ENCODE results near the gene YRDC. TPM values are rescaled to one million over a fixed set of nuclear protein-coding genes. Genes with fewer than 3 reads are reported as not detected.
"Not testable (repeated sequence)": the region's sequence is repeated elsewhere in the genome, so short reads cannot be mapped to it uniquely, and the experiment has no call there.

The YRDC gene
- polyA plus RNA-seq, 2 donors, result 8.9 to 15.6 TPM

GRCh38 chr1:37778654-37779053, 29.4 kb downstream of the YRDC start:
- Histone ChIP-seq H3K27me3 (ENCODE audit: control insufficient read depth in 1 of 2, insufficient read depth in 2 of 2, low read length in 2 of 2) (no peaks in the 10 kb centered on the region), H3K36me3 (ENCODE audit: control insufficient read depth in 2 of 2, insufficient read depth in 2 of 2, low read length in 1 of 2) (no peaks in the 10 kb centered on the region), H3K4me1 (ENCODE audit: control insufficient read depth in 2 of 2, insufficient read depth in 2 of 2, low read length in 1 of 2) (no peaks in the 10 kb centered on the region), H3K4me3 (ENCODE audit: low read depth in 1 of 2, low read length in 2 of 2) (no peak overlapping the region), H3K9me3 (ENCODE audit: control insufficient read depth in 2 of 2, insufficient read depth in 1 of 2, low read depth in 1 of 2, low read length in 1 of 2) (peaks cover 0 to 2% of the 10 kb centered on the region in 2 donors), H3K27ac (ENCODE audit: low read depth in 2 of 2, low read length in 1 of 2) (no peak overlapping the region)
- 79 to 81% methylated on average over 3 of the region's 3 CpGs for WGBS, 2 donors

- H3K4me1 ChIP-seq (ENCODE audit: control insufficient read depth in 2 of 2, insufficient read depth in 2 of 2, low read length in 1 of 2), result no peaks in the 10 kb centered on the region
- no peaks in the 10 kb centered on the region for H3K27me3 ChIP-seq (ENCODE audit: control insufficient read depth in 1 of 2, insufficient read depth in 2 of 2, low read length in 2 of 2)
- 60 to 68% methylated on average over 4 of the region's 4 CpGs for WGBS, 2 donors
- H3K9me3 ChIP-seq (ENCODE audit: control insufficient read depth in 2 of 2, insufficient read depth in 1 of 2, low read depth in 1 of 2, low read length in 1 of 2), result peaks cover 0 to 6% of the 10 kb centered on the region in 2 donors
- H3K27ac ChIP-seq (ENCODE audit: low read depth in 2 of 2, low read length in 1 of 2), result no peak overlapping the region
- no peaks in the 10 kb centered on the region for H3K36me3 ChIP-seq (ENCODE audit: control insufficient read depth in 2 of 2, insufficient read depth in 2 of 2, low read length in 1 of 2)
- no peak overlapping the region for H3K4me3 ChIP-seq (ENCODE audit: low read depth in 1 of 2, low read length in 2 of 2)
These were observed 31.0 kb downstream of the YRDC start for GRCh38 chr1:37776946-37777516.

- H3K27ac ChIP-seq (ENCODE audit: low read depth in 2 of 2, low read length in 1 of 2); H3K9me3 ChIP-seq (ENCODE audit: control insufficient read depth in 2 of 2, insufficient read depth in 1 of 2, low read depth in 1 of 2, low read length in 1 of 2); H3K27me3 ChIP-seq (ENCODE audit: control insufficient read depth in 1 of 2, insufficient read depth in 2 of 2, low read length in 2 of 2); H3K36me3 ChIP-seq (ENCODE audit: control insufficient read depth in 2 of 2, insufficient read depth in 2 of 2, low read length in 1 of 2); H3K4me3 ChIP-seq (ENCODE audit: low read depth in 1 of 2, low read length in 2 of 2); H3K4me1 ChIP-seq (ENCODE audit: control insufficient read depth in 2 of 2, insufficient read depth in 2 of 2, low read length in 1 of 2): not testable (repeated sequence)
These were observed 36.6 kb downstream of the YRDC start for GRCh38 chr1:37771440-37771839.

GRCh38 chr1:37767488-37767887, 40.5 kb downstream of the YRDC start:
- WGBS, 2 donors, result 16 to 24% methylated on average over 2 of the region's 2 CpGs
- Histone ChIP-seq H3K4me1 (ENCODE audit: control insufficient read depth in 2 of 2, insufficient read depth in 2 of 2, low read length in 1 of 2) (peaks cover 3 to 5% of the 10 kb centered on the region in 2 donors), H3K27ac (ENCODE audit: low read depth in 2 of 2, low read length in 1 of 2) (no peak overlapping the region), H3K9me3 (ENCODE audit: control insufficient read depth in 2 of 2, insufficient read depth in 1 of 2, low read depth in 1 of 2, low read length in 1 of 2) (peaks cover 0 to 2% of the 10 kb centered on the region in 2 donors), H3K4me3 (ENCODE audit: low read depth in 1 of 2, low read length in 2 of 2) (no peak overlapping the region), H3K27me3 (ENCODE audit: control insufficient read depth in 1 of 2, insufficient read depth in 2 of 2, low read length in 2 of 2) (peaks cover 5 to 9% of the 10 kb centered on the region in 2 donors), H3K36me3 (ENCODE audit: control insufficient read depth in 2 of 2, insufficient read depth in 2 of 2, low read length in 1 of 2) (no peaks in the 10 kb centered on the region)

GRCh38 chr1:37765916-37766664, 41.9 kb downstream of the YRDC start:
- H3K36me3 ChIP-seq (ENCODE audit: control insufficient read depth in 2 of 2, insufficient read depth in 2 of 2, low read length in 1 of 2), result no peaks in the 10 kb centered on the region
- H3K4me1 ChIP-seq (ENCODE audit: control insufficient read depth in 2 of 2, insufficient read depth in 2 of 2, low read length in 1 of 2), result peaks cover 5 to 6% of the 10 kb centered on the region in 2 donors
- peaks cover 5 to 9% of the 10 kb centered on the region in 2 donors for H3K27me3 ChIP-seq (ENCODE audit: control insufficient read depth in 1 of 2, insufficient read depth in 2 of 2, low read length in 2 of 2)
- peaks cover 0 to 2% of the 10 kb centered on the region in 2 donors for H3K9me3 ChIP-seq (ENCODE audit: control insufficient read depth in 2 of 2, insufficient read depth in 1 of 2, low read depth in 1 of 2, low read length in 1 of 2)
- H3K4me3 ChIP-seq (ENCODE audit: low read depth in 1 of 2, low read length in 2 of 2), result no peak overlapping the region
- WGBS, 2 donors, result 7% methylated on average over 27 of the region's 27 CpGs
- no peak overlapping the region for H3K27ac ChIP-seq (ENCODE audit: low read depth in 2 of 2, low read length in 1 of 2)

- peaks cover 5 to 9% of the 10 kb centered on the region in 2 donors for H3K27me3 ChIP-seq (ENCODE audit: control insufficient read depth in 1 of 2, insufficient read depth in 2 of 2, low read length in 2 of 2)
- peaks cover 5 to 6% of the 10 kb centered on the region in 2 donors for H3K4me1 ChIP-seq (ENCODE audit: control insufficient read depth in 2 of 2, insufficient read depth in 2 of 2, low read length in 1 of 2)
- 4 to 7% methylated on average over 33 of the region's 33 CpGs for WGBS, 2 donors
- H3K36me3 ChIP-seq (ENCODE audit: control insufficient read depth in 2 of 2, insufficient read depth in 2 of 2, low read length in 1 of 2), result no peaks in the 10 kb centered on the region
- H3K9me3 ChIP-seq (ENCODE audit: control insufficient read depth in 2 of 2, insufficient read depth in 1 of 2, low read depth in 1 of 2, low read length in 1 of 2), result peaks cover 0 to 2% of the 10 kb centered on the region in 2 donors
- H3K27ac ChIP-seq (ENCODE audit: low read depth in 2 of 2, low read length in 1 of 2), result no peak within 1 kb of the TSS
- no peak within 1 kb of the TSS for H3K4me3 ChIP-seq (ENCODE audit: low read depth in 1 of 2, low read length in 2 of 2)
These were observed 43.0 kb downstream of the YRDC start, which contains the start of gene EPHA10 for GRCh38 chr1:37764888-37765441. Gene EPHA10, minus strand, starts transcription at chr1:37765120. Its CDS starts 54 bp downstream, at chr1:37765066.

- H3K4me1 ChIP-seq (ENCODE audit: control insufficient read depth in 2 of 2, insufficient read depth in 2 of 2, low read length in 1 of 2), result peaks cover 5 to 6% of the 10 kb centered on the region in 2 donors
- H3K27me3 ChIP-seq (ENCODE audit: control insufficient read depth in 1 of 2, insufficient read depth in 2 of 2, low read length in 2 of 2), result peaks cover 5 to 9% of the 10 kb centered on the region in 2 donors
- no peak overlapping the region for H3K27ac ChIP-seq (ENCODE audit: low read depth in 2 of 2, low read length in 1 of 2)
- H3K9me3 ChIP-seq (ENCODE audit: control insufficient read depth in 2 of 2, insufficient read depth in 1 of 2, low read depth in 1 of 2, low read length in 1 of 2), result peaks cover 0 to 2% of the 10 kb centered on the region in 2 donors
- no peaks in the 10 kb centered on the region for H3K36me3 ChIP-seq (ENCODE audit: control insufficient read depth in 2 of 2, insufficient read depth in 2 of 2, low read length in 1 of 2)
- WGBS, 2 donors, result 11 to 12% methylated on average over 27 to 29 of the region's 29 CpGs
- H3K4me3 ChIP-seq (ENCODE audit: low read depth in 1 of 2, low read length in 2 of 2), result no peak overlapping the region
These were observed 43.6 kb downstream of the YRDC start for GRCh38 chr1:37764414-37764825.

GRCh38 chr1:37763791-37764413, 44.1 kb downstream of the YRDC start:
- WGBS, 2 donors, result 30% methylated on average over 25 of the region's 25 CpGs
- no peak overlapping the region for H3K4me3 ChIP-seq (ENCODE audit: low read depth in 1 of 2, low read length in 2 of 2)
- H3K27ac ChIP-seq (ENCODE audit: low read depth in 2 of 2, low read length in 1 of 2), result no peak overlapping the region
- peaks cover 5 to 9% of the 10 kb centered on the region in 2 donors for H3K27me3 ChIP-seq (ENCODE audit: control insufficient read depth in 1 of 2, insufficient read depth in 2 of 2, low read length in 2 of 2)
- H3K4me1 ChIP-seq (ENCODE audit: control insufficient read depth in 2 of 2, insufficient read depth in 2 of 2, low read length in 1 of 2), result peaks cover 5 to 6% of the 10 kb centered on the region in 2 donors
- no peaks in the 10 kb centered on the region for H3K36me3 ChIP-seq (ENCODE audit: control insufficient read depth in 2 of 2, insufficient read depth in 2 of 2, low read length in 1 of 2)
- peaks cover 0 to 2% of the 10 kb centered on the region in 2 donors for H3K9me3 ChIP-seq (ENCODE audit: control insufficient read depth in 2 of 2, insufficient read depth in 1 of 2, low read depth in 1 of 2, low read length in 1 of 2)

- Histone ChIP-seq H3K9me3 (ENCODE audit: control insufficient read depth in 2 of 2, insufficient read depth in 1 of 2, low read depth in 1 of 2, low read length in 1 of 2) (peaks cover 0 to 2% of the 10 kb centered on the region in 2 donors), H3K27ac (ENCODE audit: low read depth in 2 of 2, low read length in 1 of 2) (no peak overlapping the region), H3K36me3 (ENCODE audit: control insufficient read depth in 2 of 2, insufficient read depth in 2 of 2, low read length in 1 of 2) (no peaks in the 10 kb centered on the region), H3K4me3 (ENCODE audit: low read depth in 1 of 2, low read length in 2 of 2) (no peak overlapping the region), H3K4me1 (ENCODE audit: control insufficient read depth in 2 of 2, insufficient read depth in 2 of 2, low read length in 1 of 2) (peaks cover 5 to 6% of the 10 kb centered on the region in 2 donors), H3K27me3 (ENCODE audit: control insufficient read depth in 1 of 2, insufficient read depth in 2 of 2, low read length in 2 of 2) (peaks cover 5 to 9% of the 10 kb centered on the region in 2 donors)
- 49 to 66% methylated on average over 2 of the region's 2 CpGs for WGBS, 2 donors
These were observed 45.5 kb downstream of the YRDC start for GRCh38 chr1:37762516-37762915.

Measured in esophagus (tissue), 2 donors.